Glutamatergic neuron (in vitro differentiated cells): ENCODE measurements around the gene UPP1. TPM values are rescaled to one million over a fixed set of nuclear protein-coding genes. Genes with fewer than 3 reads are reported as not detected.
"Not testable (repeated sequence)": the region's sequence is repeated elsewhere in the genome, so short reads cannot be mapped to it uniquely, and the experiment has no call there.

Source experiments
- DNase-seq: peaks from one replicate; pipeline ENCODE4 v3.0.0; 2022
- H3K27ac Mint-ChIP-seq: one replicate; pipeline ENCODE4 v1.8.0; 2020; ENCODE audit warnings: mild to moderate bottlenecking, mixed read lengths, inconsistent platforms; ENCODE audit not compliant: unreplicated experiment
- H3K27me3 Mint-ChIP-seq: one replicate; pipeline ENCODE4 v1.8.0; 2020; ENCODE audit warnings: mild to moderate bottlenecking, moderate library complexity, mixed read lengths, inconsistent platforms; ENCODE audit not compliant: unreplicated experiment
- H3K36me3 Mint-ChIP-seq: one replicate; pipeline ENCODE4 v1.8.0; 2020; ENCODE audit warnings: mild to moderate bottlenecking, mixed read lengths, inconsistent platforms; ENCODE audit not compliant: unreplicated experiment
- H3K4me1 Mint-ChIP-seq: one replicate; pipeline ENCODE4 v1.8.0; 2020; ENCODE audit warnings: mild to moderate bottlenecking, low read depth, mixed read lengths, inconsistent platforms; ENCODE audit not compliant: unreplicated experiment
- H3K4me3 Mint-ChIP-seq: one replicate; pipeline ENCODE4 v1.8.0; 2020; ENCODE audit warnings: mild to moderate bottlenecking, mixed read lengths, inconsistent platforms; ENCODE audit not compliant: unreplicated experiment
- H3K9me3 Mint-ChIP-seq: one replicate; pipeline ENCODE4 v1.8.0; 2020; ENCODE audit warnings: mild to moderate bottlenecking, moderate library complexity, mixed read lengths, inconsistent platforms; ENCODE audit not compliant: unreplicated experiment
- CTCF ChIP-seq: fragments of 200-600 bp; sonication (generic); IDR thresholded peaks from one replicate; pipeline ENCODE4 v1.5.0; 2021; ENCODE audit not compliant: partially characterized antibody, unreplicated experiment
- total RNA-seq: library from RNA; stranded (reverse); fragmentation: NEBNext Ultra II Directional; extraction: Animal tissue kit (Norgen Biotek cat#: 25700); gene quantifications from one replicate; pipeline ENCODE4 v1.2.1, GENCODE V29; 2021; ENCODE audit not compliant: unreplicated experiment

Gene UPP1
- total RNA-seq, 1 donor from 2014 or later: 29.8 TPM

- Mint-ChIP-seq H3K9me3 (peaks cover 6% of the 10 kb centered on the region), H3K4me3 (no peak overlapping the region), H3K27ac (no peak overlapping the region), H3K4me1 (no peaks in the 10 kb centered on the region), H3K27me3 (peaks cover 2% of the 10 kb centered on the region), H3K36me3 (no peaks in the 10 kb centered on the region)
- no peak for TF ChIP-seq CTCF
- DNase-seq: no peak
Observed at GRCh38 chr7:48118041-48118440, 29.0 kb downstream of the UPP1 start.

GRCh38 chr7:48120536-48120935 is 31.5 kb downstream of the UPP1 start:
- not testable (repeated sequence) for H3K4me3 Mint-ChIP-seq, H3K36me3 Mint-ChIP-seq, H3K27ac Mint-ChIP-seq, H3K27me3 Mint-ChIP-seq, H3K4me1 Mint-ChIP-seq, DNase-seq, H3K9me3 Mint-ChIP-seq

- no peak overlapping the region for H3K4me3 Mint-ChIP-seq
Observed at GRCh38 chr7:48126037-48126436, 37.0 kb downstream of the UPP1 start.

GRCh38 chr7:48130658-48131108 is 41.6 kb downstream of the UPP1 start:
- no peaks in the 10 kb centered on the region for H3K4me1 Mint-ChIP-seq
- H3K4me3 Mint-ChIP-seq: no peak overlapping the region
- H3K36me3 Mint-ChIP-seq: no peaks in the 10 kb centered on the region
- no peak overlapping the region for H3K27ac Mint-ChIP-seq
- H3K27me3 Mint-ChIP-seq: no peaks in the 10 kb centered on the region
- TF ChIP-seq CTCF: no peak
- no peaks in the 10 kb centered on the region for H3K9me3 Mint-ChIP-seq
- no peak for DNase-seq

More at GRCh38 chr7:48126037-48126436, 37.0 kb downstream of the UPP1 start:
- no peaks in the 10 kb centered on the region for H3K27me3 Mint-ChIP-seq
- no peak for TF ChIP-seq CTCF
- H3K27ac Mint-ChIP-seq: no peak overlapping the region
- H3K36me3 Mint-ChIP-seq: no peaks in the 10 kb centered on the region
- no peaks in the 10 kb centered on the region for H3K4me1 Mint-ChIP-seq
- DNase-seq: no peak
- H3K9me3 Mint-ChIP-seq: no peaks in the 10 kb centered on the region

GRCh38 chr7:48132792-48133191 is 43.7 kb downstream of the UPP1 start:
- Mint-ChIP-seq H3K4me1 (no peaks in the 10 kb centered on the region), H3K27me3 (no peaks in the 10 kb centered on the region), H3K27ac (no peak overlapping the region), H3K9me3 (no peaks in the 10 kb centered on the region), H3K36me3 (no peaks in the 10 kb centered on the region), H3K4me3 (no peak overlapping the region)
- no peak for DNase-seq
- TF ChIP-seq CTCF: no peak

GRCh38 chr7:48139459-48139858 is 50.4 kb downstream of the UPP1 start:
- no peak for TF ChIP-seq CTCF
- no peak for DNase-seq
- H3K27me3 Mint-ChIP-seq: no peaks in the 10 kb centered on the region
- no peaks in the 10 kb centered on the region for H3K4me1 Mint-ChIP-seq
- no peaks in the 10 kb centered on the region for H3K36me3 Mint-ChIP-seq
- H3K9me3 Mint-ChIP-seq: peaks cover 4% of the 10 kb centered on the region
- no peak overlapping the region for H3K27ac Mint-ChIP-seq
- H3K4me3 Mint-ChIP-seq: no peak overlapping the region
